GM12878 (cell line): ENCODE results near the gene CCL19. TPM values are rescaled to one million over a fixed set of nuclear protein-coding genes. Genes with fewer than 3 reads are reported as not detected.

ENCODE experiments used
- ATAC-seq: fragments of 200-7000 bp; cut with Tn5 transposase; 3 replicates; pipeline ENCODE4 v1.9.1; 2020; ENCODE audit warnings: mild to moderate bottlenecking, moderate library complexity
- BruUV-seq: library from RNA; stranded (reverse); fragments of 400-500 nt; replicated peaks from 2 replicates; lab custom pipeline; 2021; lab: Mats Ljungman, UMichigan
- CTCF ChIA-PET: fragments of 300-600 bp; sonication (Branson Sonifier 250); formaldehyde crosslinking; extraction: SDS; loops from one replicate; lab custom pipeline; 2021; ENCODE audit warnings: inconsistent platforms; lab: Yijun Ruan, JAX
- POLR2A ChIA-PET: fragments of 350-600 bp; formaldehyde crosslinking; extraction: SDS; loops from one replicate; lab custom pipeline; 2021; ENCODE audit warnings: inconsistent platforms; lab: Charles Lee
- RAD21 ChIA-PET: fragments of 300-600 bp; sonication (Branson Sonifier 250); formaldehyde crosslinking; loops from one replicate; lab custom pipeline; 2023; ENCODE audit warnings: antibody characterized with exemption; ENCODE audit not compliant: unreplicated experiment; lab: Charles Lee
- SMC1A ChIA-PET: fragments of 300-600 bp; sonication (Branson Sonifier 250); formaldehyde crosslinking; loops from one replicate; lab custom pipeline; 2023; ENCODE audit not compliant: unreplicated experiment, uncharacterized antibody; lab: Charles Lee
- DNase-seq: peaks from one replicate; pipeline ENCODE4 v3.0.0-alpha.2; 2011; ENCODE audit warnings: low read depth, low spot score
- FAIRE-seq: peaks from 3 replicates; lab custom pipeline; 2011; peaks lifted over from hg19 to GRCh38; lab: Jason Lieb, UNC
- H2AFZ ChIP-seq: 2 replicates; pipeline ENCODE4 v1.6.0; 2011; ENCODE audit warnings: low read depth, low read length, control low read depth; ENCODE audit not compliant: control insufficient read depth
- H3K27ac ChIP-seq: 2 replicates; pipeline ENCODE4 v1.5.1; 2011; ENCODE audit warnings: control low read depth; ENCODE audit not compliant: control insufficient read depth, insufficient read depth
- H3K27me3 ChIP-seq, 2 experiments: replicated peaks in 1 of 2; 2 replicates each; pipeline versions ENCODE4 v1.6.0 to v1.6.1; 2011; ENCODE audit warnings: low read length in 1 of 2; ENCODE audit not compliant: control insufficient read depth in 2 of 2, insufficient read depth in 2 of 2
- H3K36me3 ChIP-seq, 2 experiments: 2 replicates each; pipeline ENCODE4 v1.5.1; 2011; ENCODE audit warnings: low read length in 1 of 2; ENCODE audit not compliant: control insufficient read depth in 2 of 2, insufficient read depth in 2 of 2
- H3K4me1 ChIP-seq: 2 replicates; pipeline ENCODE4 v1.6.1; 2011; ENCODE audit warnings: mild to moderate bottlenecking, low read length, moderate library complexity, mixed read lengths; ENCODE audit not compliant: control insufficient read depth, insufficient read depth
- H3K4me2 ChIP-seq: 2 replicates; pipeline ENCODE4 v1.6.0; 2011; ENCODE audit warnings: control low read depth; ENCODE audit not compliant: control insufficient read depth, insufficient read depth
- H3K4me3 ChIP-seq: fragments of 200-600 bp; sonication (generic); 2 replicates; pipeline ENCODE4 v1.5.1; 2016
- H3K79me2 ChIP-seq: 2 replicates; pipeline ENCODE4 v1.6.0; 2011; ENCODE audit warnings: low read length; ENCODE audit not compliant: control insufficient read depth, insufficient read depth
- H3K9ac ChIP-seq: 2 replicates; pipeline ENCODE4 v1.8.0; 2011; ENCODE audit warnings: low read length, control low read depth, mixed read lengths; ENCODE audit not compliant: control insufficient read depth, insufficient read depth
- H3K9me3 ChIP-seq: replicated peaks from 3 replicates; pipeline ENCODE4 v1.5.1; 2011; ENCODE audit warnings: mild to moderate bottlenecking, low read length; ENCODE audit not compliant: control insufficient read depth, insufficient read depth
- H4K20me1 ChIP-seq: 2 replicates; pipeline ENCODE4 v1.6.0; 2011; ENCODE audit not compliant: control insufficient read depth, insufficient read depth
- BCL3 ChIP-seq: IDR thresholded peaks from 2 replicates; pipeline ENCODE4 v1.6.1; 2011; ENCODE audit warnings: borderline replicate concordance, low read depth, mild to moderate bottlenecking, moderate library complexity, low read length; ENCODE audit not compliant: insufficient read depth, poor library complexity, severe bottlenecking
- EP300 ChIP-seq, 2 experiments: fragments of 150-350 bp in 1 of 2; IDR thresholded peaks; 2 replicates each; pipeline ENCODE4 v1.6.1; 2011 to 2012; ENCODE audit warnings: low read depth in 2 of 2, low read length in 2 of 2, borderline replicate concordance in 1 of 2, improper control_type of control experiment in 1 of 2, inconsistent platforms in 1 of 2; ENCODE audit not compliant: control insufficient read depth in 1 of 2
- SMARCA5 ChIP-seq: fragments of 450-650 bp; IDR thresholded peaks from 2 replicates; pipeline ENCODE4 v1.6.1; 2017; ENCODE audit warnings: mild to moderate bottlenecking
- WGBS: methylation state at CpG from one replicate; pipeline ENCODE4 v1.1.6; 2016; ENCODE audit warnings: low lambda C conversion rate; ENCODE audit not compliant: insufficient replicate concordance, insufficient coverage; ENCODE audit errors: missing lambda C conversion rate; 5-methylcytosine and 5-hydroxymethylcytosine counted together
- in situ Hi-C: fragments of 300-500 bp; cut with MboI; formaldehyde crosslinking; loops from 9 replicates; pipeline ENCODE4 v1.14.3; 2018; ENCODE audit warnings: mixed read lengths
- intact Hi-C: fragments of 100-400 bp; cut with micrococcal nuclease; formaldehyde crosslinking; loops from one replicate; pipeline ENCODE4 v1.14.2; 2022; ENCODE audit not compliant: unreplicated experiment
- polyA plus RNA-seq, 11 experiments: library from polyadenylated mRNA; depleted of rRNA in 4 of 11; unstranded in 6 of 11; stranded (reverse) in 5 of 11; fragments of >200 nt; fragmentation: Nextera tagmentation in 4 of 11; fragmentation: Illumina TruSeq in 1 of 11; extraction: Ambion mirVana in 4 of 11; extraction: Trizol in 1 of 11; gene quantifications; 1 replicate in 1 of 11; 2 replicates in 10 of 11; pipeline versions ENCODE4 v1.2.1 to v1.2.3, GENCODE V29; 2011 to 2016; ENCODE audit warnings: inconsistent platforms in 2 of 11, missing spikeins in 2 of 11, low read depth in 1 of 11
- total RNA-seq, 4 experiments: library from RNA; depleted of rRNA in 3 of 4; stranded (reverse); fragments of >200 nt in 3 of 4; fragmentation: Illumina TruSeq in 1 of 4; extraction: Trizol in 1 of 4; gene quantifications; 2 replicates each; pipeline versions ENCODE4 v1.2.1 to v1.2.3, GENCODE V29; 2013 to 2021

Gene CCL19
- total and polyA plus RNA-seq, 10 of the 15 experiments (the other 5 are each of a cell fraction or from before 2014, with no cell fraction given): 0.42 to 0.69 TPM; not detected in 8

GRCh38 chr9:34710023-34710422 is 18.9 kb upstream of the CCL19 start, which contains the start of gene CCL21:
Gene CCL21, minus strand, starts transcription at chr9:34710136. Its CDS starts 70 bp downstream, at chr9:34710066.
- no TSS peak for BruUV-seq
- TF ChIP-seq SMARCA5: no peak
- no peak for TF ChIP-seq BCL3
- TF ChIP-seq EP300 (IDR thresholded peaks at IDR 0.05; ENCODE audit: borderline replicate concordance in 1 of 2, control insufficient read depth in 1 of 2, low read depth in 2 of 2, low read length in 2 of 2): no peak

More at GRCh38 chr9:34710023-34710422, 18.9 kb upstream of the CCL19 start, which contains the start of gene CCL21:
- no peaks in the 10 kb centered on the region for H3K36me3 ChIP-seq
- ChIA-PET SMC1A (no interaction called here), CTCF (interaction anchor here (1.6 kb wide), 1 partner anchor 9 kb away, joined by 5 read pairs; no protein-coding TSS in a partner anchor), POLR2A (interaction anchor here (0.5 kb wide), 1 partner anchor 1344 kb away, joined by 4 read pairs; no protein-coding TSS in a partner anchor), RAD21 (no interaction called here)
- H4K20me1 ChIP-seq: no peaks in the 10 kb centered on the region
- FAIRE-seq: no peak
- no peak for DNase-seq
- in situ Hi-C loops: no loop called here
- intact Hi-C loops: no loop called here
- no peak within 1 kb of the TSS for H3K27ac ChIP-seq
- H3K79me2 ChIP-seq: no peaks in the 10 kb centered on the region
- no peak within 1 kb of the TSS for H3K4me3 ChIP-seq
- WGBS: 4% methylated on average over 2 of the region's 2 CpGs
- no peak for ATAC-seq
- no peaks in the 10 kb centered on the region for H3K4me1 ChIP-seq
- H3K4me2 ChIP-seq: no peak within 1 kb of the TSS
- no peak within 1 kb of the TSS for H3K9ac ChIP-seq
- H3K9me3 ChIP-seq: no peaks in the 10 kb centered on the region
- H3K27me3 ChIP-seq: peaks cover 0 to 1% of the 10 kb centered on the region in 2 experiments; a peak in 2 of 4 replicates
- H2AFZ ChIP-seq: no peak within 1 kb of the TSS
